SK-N-SH (cell line): ENCODE results near the gene GRAMD2B. TPM values are rescaled to one million over a fixed set of nuclear protein-coding genes. Genes with fewer than 3 reads are reported as not detected.
"Not testable (repeated sequence)": the region's sequence is repeated elsewhere in the genome, so short reads cannot be mapped to it uniquely, and the experiment has no call there.

Source experiments
- CTCF ChIA-PET: fragments of 300-600, 350-600 bp; formaldehyde crosslinking; extraction: SDS; loops from one replicate; lab custom pipeline; 2021; lab: Yijun Ruan, JAX
- POLR2A ChIA-PET: fragments of 350-600 bp; sonication (Branson Sonifier 250); formaldehyde crosslinking; extraction: SDS; loops from one replicate; lab custom pipeline; 2020; ENCODE audit warnings: antibody characterized with exemption, inconsistent platforms; lab: Yijun Ruan, JAX
- DNase-seq: peaks from one replicate; pipeline ENCODE4 v3.0.0; 2012
- H2AFZ ChIP-seq: fragments of 200-600 bp; sonication (generic); 2 replicates; pipeline ENCODE4 v1.8.1; 2016; ENCODE audit warnings: antibody characterized with exemption, mild to moderate bottlenecking, low read depth
- H3F3A ChIP-seq: fragments of 200-600 bp; sonication (generic); replicated peaks from 2 replicates; pipeline ENCODE3; 2016; ENCODE audit warnings: antibody characterized with exemption, mild to moderate bottlenecking; ENCODE audit not compliant: insufficient read depth
- H3K27ac ChIP-seq, 2 experiments: fragments of 200-500 bp in 1 of 2; fragments of 200-600 bp in 1 of 2; sonication (Bioruptor generic) in 1 of 2; sonication (generic), shearing (Covaris generic) in 1 of 2; 2 replicates each; pipeline versions ENCODE4 v1.5.1 to v1.6.1; 2014 to 2016; ENCODE audit warnings: low read depth in 2 of 2, inconsistent platforms in 1 of 2, low read length in 1 of 2, mild to moderate bottlenecking in 1 of 2, mixed read lengths in 1 of 2
- H3K27me3 ChIP-seq: fragments of 200-600 bp; sonication (generic), shearing (Covaris generic); 2 replicates; pipeline ENCODE4 v1.6.1; 2016; ENCODE audit warnings: mixed run types; ENCODE audit not compliant: insufficient read depth
- H3K36me3 ChIP-seq, 2 experiments: fragments of 200-500 bp in 1 of 2; fragments of 200-600 bp in 1 of 2; sonication (Bioruptor generic) in 1 of 2; sonication (generic) in 1 of 2; replicated peaks in 1 of 2; 2 replicates each; pipeline versions ENCODE3 to v1.5.1; 2014 to 2016; ENCODE audit warnings: low read length in 1 of 2, mild to moderate bottlenecking in 1 of 2; ENCODE audit not compliant: insufficient read depth in 2 of 2, control insufficient read depth in 1 of 2
- H3K4me1 ChIP-seq, 2 experiments: fragments of 200-500 bp in 1 of 2; fragments of 200-600 bp in 1 of 2; sonication (Bioruptor generic) in 1 of 2; sonication (generic), shearing (Covaris generic) in 1 of 2; 2 replicates each; pipeline versions ENCODE4 v1.5.1 to v1.6.1; 2014 to 2016; ENCODE audit warnings: low read depth in 1 of 2, low read length in 1 of 2, mixed run types in 1 of 2; ENCODE audit not compliant: insufficient read depth in 2 of 2, control insufficient read depth in 1 of 2
- H3K4me2 ChIP-seq: fragments of 200-600 bp; sonication (generic), shearing (Covaris generic); 2 replicates; pipeline ENCODE4 v1.6.1; 2017; ENCODE audit warnings: mixed run types
- H3K4me3 ChIP-seq, 2 experiments: fragments of 200-500 bp in 1 of 2; fragments of 200-600 bp in 1 of 2; sonication (Bioruptor generic) in 1 of 2; sonication (generic), shearing (Covaris generic) in 1 of 2; 2 replicates each; pipeline versions ENCODE4 v1.5.1 to v1.8.1; 2014 to 2016; ENCODE audit warnings: low read depth in 2 of 2, inconsistent platforms in 1 of 2, low read length in 1 of 2, mild to moderate bottlenecking in 1 of 2, mixed read lengths in 1 of 2, moderate library complexity in 1 of 2
- H3K79me2 ChIP-seq: fragments of 200-600 bp; sonication (generic); 2 replicates; pipeline ENCODE4 v1.8.1; 2017; ENCODE audit warnings: mild to moderate bottlenecking; ENCODE audit not compliant: insufficient read depth
- H3K9ac ChIP-seq: fragments of 200-600 bp; sonication (generic); 2 replicates; pipeline ENCODE4 v1.6.1; 2017; ENCODE audit warnings: mixed run types
- H3K9me2 ChIP-seq: fragments of 200-600 bp; sonication (generic); 2 replicates; pipeline ENCODE4 v1.6.1; 2017; ENCODE audit warnings: mixed run types
- H3K9me3 ChIP-seq: fragments of 200-600 bp; sonication (generic); 2 replicates; pipeline ENCODE4 v1.6.1; 2017; ENCODE audit warnings: mixed run types, mild to moderate bottlenecking, moderate library complexity
- H4K20me1 ChIP-seq: fragments of 200-600 bp; sonication (generic); 2 replicates; pipeline ENCODE4 v1.6.1; 2017; ENCODE audit warnings: mild to moderate bottlenecking, mixed run types; ENCODE audit not compliant: insufficient read depth
- CHD2 ChIP-seq: fragments of 150-350 bp; IDR thresholded peaks from 2 replicates; pipeline ENCODE4 v1.6.1; 2018; ENCODE audit warnings: low read length; ENCODE audit not compliant: partially characterized antibody
- JUND ChIP-seq: IDR thresholded peaks from 2 replicates; pipeline ENCODE4 v1.4.0; 2012
- MXI1 ChIP-seq: IDR thresholded peaks from 2 replicates; pipeline ENCODE4 v1.6.1; 2012; ENCODE audit warnings: mild to moderate bottlenecking, low read depth, low read length, improper control_type of control experiment
- SMC3 ChIP-seq: IDR thresholded peaks from 2 replicates; pipeline ENCODE4 v1.6.1; 2012; ENCODE audit warnings: low read depth, low read length, improper control_type of control experiment
- TEAD4 ChIP-seq: IDR thresholded peaks from 2 replicates; pipeline ENCODE4 v1.4.0; 2012; ENCODE audit warnings: mild to moderate bottlenecking, borderline replicate concordance; ENCODE audit not compliant: insufficient read depth
- USF1 ChIP-seq: IDR thresholded peaks from 2 replicates; pipeline ENCODE4 v1.4.0; 2012; ENCODE audit warnings: low read depth, borderline replicate concordance
- ZBTB33 ChIP-seq: IDR thresholded peaks from 2 replicates; pipeline ENCODE4 v1.4.0; 2012; ENCODE audit warnings: low read depth, borderline replicate concordance
- WGBS: methylation state at CpG from one replicate; pipeline ENCODE4 v1.1.6; 2017; ENCODE audit warnings: low lambda C conversion rate; 5-methylcytosine and 5-hydroxymethylcytosine counted together
- polyA plus RNA-seq, 3 experiments: library from polyadenylated mRNA; depleted of rRNA; stranded (reverse); fragments of >200 nt; gene quantifications; 2 replicates each; pipeline ENCODE4 v1.2.3, GENCODE V29; 2012
- TF ChIP-seq, protein P1 (sequence below): IDR thresholded peaks from 2 replicates; pipeline ENCODE4 v1.4.0; 2012; ENCODE audit warnings: low read depth

GRAMD2B gene
- polyA plus RNA-seq, 1 of the 3 experiments (the other 2 are of a cell fraction) = 16.0 TPM

DNA sequence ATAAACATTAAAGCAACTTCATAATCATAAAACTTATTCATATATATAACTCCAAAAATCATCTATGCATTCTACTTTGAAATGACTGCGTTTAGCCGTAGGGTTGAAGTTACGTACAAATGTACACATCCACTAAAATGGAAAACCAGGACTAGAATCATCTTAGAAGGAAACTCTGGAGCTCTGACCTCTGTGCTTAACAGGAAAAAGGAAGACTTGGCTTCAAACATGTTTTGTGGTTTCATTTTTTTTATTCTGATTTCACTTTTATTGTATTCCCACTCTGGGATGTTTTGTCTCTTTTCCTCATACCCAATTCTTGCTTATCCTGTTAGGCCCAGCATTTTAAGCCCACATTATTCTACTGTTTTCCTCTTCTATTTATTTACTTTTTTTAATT is 44.9 kb downstream of the GRAMD2B start (continued):
- no peak for TF ChIP-seq ZBTB33
- TF ChIP-seq SMC3 = no peak

DNA sequence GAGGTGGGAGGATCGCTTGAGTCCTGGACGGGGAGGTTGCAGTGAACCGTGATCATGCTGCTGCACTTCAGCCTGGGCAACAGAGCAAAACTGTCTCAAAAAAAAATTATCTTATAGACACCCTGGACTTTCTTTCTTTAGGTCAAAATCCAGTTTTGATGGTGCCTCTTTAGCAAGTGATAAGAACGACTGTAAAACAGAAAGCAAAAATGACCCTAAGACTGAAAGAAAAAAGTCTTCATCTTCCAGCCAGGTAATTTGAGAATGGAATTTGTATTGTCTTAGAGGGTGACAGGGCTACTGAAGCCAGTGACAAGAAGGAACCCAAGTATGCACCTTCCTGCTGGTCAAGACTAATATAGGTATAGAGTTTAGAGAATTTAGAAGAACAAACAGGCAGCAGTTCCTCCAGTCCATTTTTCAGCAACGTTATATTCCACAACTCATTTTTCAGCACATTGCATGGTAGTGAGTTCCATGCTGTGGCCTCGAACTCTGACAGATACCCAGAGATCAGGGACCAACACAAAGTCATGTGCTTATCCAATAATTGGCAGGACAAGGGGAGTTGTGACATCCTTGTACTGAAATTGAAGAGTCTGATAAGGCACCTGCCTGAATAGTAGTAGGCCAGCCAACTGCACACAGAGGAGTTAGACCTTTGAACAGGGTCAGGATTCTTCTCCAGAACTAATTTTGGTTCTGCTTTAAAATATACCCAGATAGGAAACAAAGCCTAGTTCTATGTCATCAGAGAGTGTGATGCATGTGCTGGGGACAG is 46.5 kb downstream of the GRAMD2B start:
- no peaks in the 10 kb centered on the region for H3K9me3 ChIP-seq
- peaks cover 23% of the 10 kb centered on the region for H3F3A ChIP-seq
- peaks cover 9% of the 10 kb centered on the region; the same call in 1 of the 2 replicates for H3K79me2 ChIP-seq
- H3K4me2 ChIP-seq = no peak overlapping the region
- TF ChIP-seq JUND (no peak), TEAD4 (no peak), USF1 (no peak), MXI1 (no peak), CHD2 (no peak)
- TF ChIP-seq, protein P1, sequence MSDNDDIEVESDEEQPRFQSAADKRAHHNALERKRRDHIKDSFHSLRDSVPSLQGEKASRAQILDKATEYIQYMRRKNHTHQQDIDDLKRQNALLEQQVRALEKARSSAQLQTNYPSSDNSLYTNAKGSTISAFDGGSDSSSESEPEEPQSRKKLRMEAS = no peak
- peaks cover 4 to 8% of the 10 kb centered on the region in 2 experiments for H3K36me3 ChIP-seq
- H3K4me1 ChIP-seq = peaks cover 0 to 13% of the 10 kb centered on the region in 2 experiments; a peak in 2 of 4 replicates
- 89% methylated on average over 6 of the region's 6 CpGs for WGBS
- H3K4me3 ChIP-seq = no peak overlapping the region
- no peak overlapping the region for H3K9ac ChIP-seq
- H4K20me1 ChIP-seq = no peaks in the 10 kb centered on the region
- H3K9me2 ChIP-seq = no peaks in the 10 kb centered on the region
- POLR2A ChIA-PET = no interaction called here
- no peak overlapping the region for H2AFZ ChIP-seq
- H3K27ac ChIP-seq = no peak overlapping the region
- DNase-seq = no peak
- no peaks in the 10 kb centered on the region for H3K27me3 ChIP-seq
- CTCF ChIA-PET = no interaction called here

- 90% methylated on average over 6 of the region's 6 CpGs for WGBS
- DNase-seq, POLR2A ChIA-PET, H3K36me3 ChIP-seq, H3K4me3 ChIP-seq, H4K20me1 ChIP-seq, H3K9ac ChIP-seq, H3K9me2 ChIP-seq, H3K4me2 ChIP-seq, H3K9me3 ChIP-seq, H3K27me3 ChIP-seq, H3K27ac ChIP-seq, H2AFZ ChIP-seq: not testable (repeated sequence)
- CTCF ChIA-PET = interaction anchor here (0.7 kb wide), 1 partner anchor 319 kb away, joined by 3 read pairs; no protein-coding TSS in a partner anchor
- H3K79me2 ChIP-seq = peaks cover 13% of the 10 kb centered on the region; the same call in 1 of the 2 replicates
- H3F3A ChIP-seq = peaks cover 23% of the 10 kb centered on the region
- H3K4me1 ChIP-seq = peaks cover 0 to 13% of the 10 kb centered on the region in 2 experiments; a peak in 2 of 4 replicates
Observed at GRCh38 chr5:126470529-126470928, 47.3 kb downstream of the GRAMD2B start.
